HepG2 (cell line): Measurements from ENCODE around the gene CCDC86. TPM values are rescaled to one million over a fixed set of nuclear protein-coding genes. Genes with fewer than 3 reads are reported as not detected.

ENCODE experiments used
- ETV5 ChIP-seq: IDR thresholded peaks from 2 replicates; pipeline ENCODE4 v1.6.1; 2018; ENCODE audit warnings: missing biosample characterization, missing genetic modification reagents, inconsistent platforms, borderline replicate concordance
- FOXO4 ChIP-seq: sonication (generic); formaldehyde crosslinking; conservative IDR thresholded peaks from 2 replicates; pipeline ENCODE4 v1.8.1; 2023; ENCODE audit warnings: missing genetic modification reagents
- KIAA2018 ChIP-seq: sonication (generic); formaldehyde crosslinking; IDR thresholded peaks from 2 replicates; pipeline ENCODE4 v1.5.0; 2020; ENCODE audit warnings: mild to moderate bottlenecking, missing genetic modification reagents, borderline replicate concordance
- MAFG ChIP-seq: sonication (generic); formaldehyde crosslinking; IDR thresholded peaks from 2 replicates; pipeline ENCODE4 v1.5.1; 2020; ENCODE audit warnings: mild to moderate bottlenecking, missing genetic modification reagents
- ZNF318 ChIP-seq: sonication (generic); formaldehyde crosslinking; IDR thresholded peaks from 2 replicates; pipeline ENCODE4 v1.4.0; 2020; ENCODE audit warnings: mild to moderate bottlenecking, missing genetic modification reagents
- ZNF580 ChIP-seq: IDR thresholded peaks from 2 replicates; pipeline ENCODE4 v1.6.1; 2016; ENCODE audit warnings: low read depth, borderline replicate concordance
- polyA plus RNA-seq, 8 experiments: library from polyadenylated mRNA; depleted of rRNA in 3 of 8; stranded (reverse) in 7 of 8; unstranded in 1 of 8; fragments of >200 nt; fragmentation: Illumina TruSeq in 4 of 8; extraction: Trizol in 4 of 8; gene quantifications; 2 replicates each; pipeline versions ENCODE4 v1.2.1 to v1.2.3, GENCODE V29; 2011 to 2016; ENCODE audit warnings: low read depth in 4 of 8, missing spikeins in 1 of 8, mixed read lengths in 1 of 8; ENCODE audit not compliant: insufficient read depth in 1 of 8
- total RNA-seq, 5 experiments: library from RNA; depleted of rRNA; stranded (reverse); fragments of >200 nt; fragmentation: Illumina TruSeq; extraction: Trizol; gene quantifications; 2 replicates each; pipeline ENCODE4 v1.2.3, GENCODE V29; 2016; ENCODE audit warnings: low read depth in 1 of 5

Gene CCDC86
- total and polyA plus RNA-seq, 2 of the 13 experiments (the other 11 are each of a cell fraction or from before 2014, with no cell fraction given), result 33.8 to 37.6 TPM

- peak; percentile 98; the same call in 1 of the 2 replicates for TF ChIP-seq ZNF580 (CRISPR knock-in tag)
- no peak for TF ChIP-seq FOXO4 (CRISPR knock-in tag)
- TF ChIP-seq MAFG (CRISPR knock-in tag), result no peak; the same call in none of the 2 replicates
- 0 out of 2 replicates have a peak, but pooled peaks have one; percentile 37 for TF ChIP-seq KIAA2018
- TF ChIP-seq ZNF318, result no peak; the same call in 1 of the 2 replicates
- peak; percentile 71; the same call in 1 of the 2 replicates for TF ChIP-seq ETV5
Observed at GRCh38 chr11:60841797-60842667, at the start of gene CCDC86 (continued).
